H1 (cell line): Measurements from ENCODE around the gene ABCD2. TPM values are rescaled to one million over a fixed set of nuclear protein-coding genes. Genes with fewer than 3 reads are reported as not detected.

Experiments
- BRCA1 ChIP-seq: IDR thresholded peaks from 2 replicates; pipeline ENCODE4 v1.6.1; 2012; ENCODE audit warnings: low read depth, low read length, improper control_type of control experiment
- polyA plus RNA-seq, 7 experiments: library from polyadenylated mRNA; depleted of rRNA in 3 of 7; stranded (reverse) in 5 of 7; unstranded in 2 of 7; fragments of >200 nt in 5 of 7; fragments of 200-250 nt in 2 of 7; gene quantifications; 1 replicate in 5 of 7; 2 replicates in 1 of 7; 4 replicates in 1 of 7; pipeline versions ENCODE4 v1.2.1 to v1.2.3, GENCODE V29; 2011 to 2013; ENCODE audit warnings: missing spikeins in 2 of 7, mixed read lengths in 2 of 7
- total RNA-seq: library from RNA; stranded (reverse); fragmentation: NEBNext Ultra II Directional; extraction: Animal tissue kit (Norgen Biotek cat#: 25700); gene quantifications from 2 replicates; pipeline ENCODE4 v1.2.1, GENCODE V29; 2021
- TF ChIP-seq, protein P1 (sequence below), 3 experiments: IDR thresholded peaks; 1 replicate in 2 of 3; 2 replicates in 1 of 3; pipeline versions ENCODE4 v1.5.1 to v1.6.1; 2011; ENCODE audit warnings: low read length in 3 of 3, mild to moderate bottlenecking in 3 of 3, inconsistent platforms in 2 of 3, low read depth in 1 of 3, moderate library complexity in 1 of 3; ENCODE audit not compliant: insufficient read depth in 1 of 3; ENCODE audit errors: control extremely low read depth in 1 of 3

The ABCD2 gene
- total and polyA plus RNA-seq, 2 of the 8 experiments (the other 6 are each of a cell fraction or from before 2014, with no cell fraction given) = not detected

DNA sequence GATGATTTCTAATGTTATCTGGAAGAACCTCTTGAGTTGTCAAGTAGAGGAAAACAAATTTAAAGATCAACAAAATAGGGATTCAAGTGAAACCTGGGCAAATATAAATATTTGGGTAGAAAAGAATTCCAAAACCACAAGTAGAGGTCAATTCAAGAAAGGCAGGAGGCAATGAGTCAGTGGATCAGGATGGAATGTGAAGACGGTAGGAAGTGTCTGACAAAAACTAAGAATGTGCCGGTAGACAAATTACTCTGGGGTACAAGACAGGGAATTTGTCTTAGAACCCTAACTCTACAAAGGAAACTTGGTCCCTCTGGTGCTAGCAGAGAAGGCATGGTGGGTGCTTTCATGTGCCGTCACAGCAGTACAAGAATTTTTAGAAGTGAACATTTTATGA, 13.6 kb downstream of the ABCD2 start (continued):
- TF ChIP-seq, protein P1, sequence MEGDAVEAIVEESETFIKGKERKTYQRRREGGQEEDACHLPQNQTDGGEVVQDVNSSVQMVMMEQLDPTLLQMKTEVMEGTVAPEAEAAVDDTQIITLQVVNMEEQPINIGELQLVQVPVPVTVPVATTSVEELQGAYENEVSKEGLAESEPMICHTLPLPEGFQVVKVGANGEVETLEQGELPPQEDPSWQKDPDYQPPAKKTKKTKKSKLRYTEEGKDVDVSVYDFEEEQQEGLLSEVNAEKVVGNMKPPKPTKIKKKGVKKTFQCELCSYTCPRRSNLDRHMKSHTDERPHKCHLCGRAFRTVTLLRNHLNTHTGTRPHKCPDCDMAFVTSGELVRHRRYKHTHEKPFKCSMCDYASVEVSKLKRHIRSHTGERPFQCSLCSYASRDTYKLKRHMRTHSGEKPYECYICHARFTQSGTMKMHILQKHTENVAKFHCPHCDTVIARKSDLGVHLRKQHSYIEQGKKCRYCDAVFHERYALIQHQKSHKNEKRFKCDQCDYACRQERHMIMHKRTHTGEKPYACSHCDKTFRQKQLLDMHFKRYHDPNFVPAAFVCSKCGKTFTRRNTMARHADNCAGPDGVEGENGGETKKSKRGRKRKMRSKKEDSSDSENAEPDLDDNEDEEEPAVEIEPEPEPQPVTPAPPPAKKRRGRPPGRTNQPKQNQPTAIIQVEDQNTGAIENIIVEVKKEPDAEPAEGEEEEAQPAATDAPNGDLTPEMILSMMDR (IDR thresholded peaks at IDR 0.05; ENCODE audit: control extremely low read depth in 1 of 3, insufficient read depth in 1 of 3, low read depth in 1 of 3, low read length in 3 of 3) = no peak
- TF ChIP-seq BRCA1 = no peak
